ENCODE results near the gene KRT17.
"Not testable (repeated sequence)": the region's sequence is repeated elsewhere in the genome, so short reads cannot be mapped to it uniquely, and the experiment has no call there.

KRT17 gene

DNA sequence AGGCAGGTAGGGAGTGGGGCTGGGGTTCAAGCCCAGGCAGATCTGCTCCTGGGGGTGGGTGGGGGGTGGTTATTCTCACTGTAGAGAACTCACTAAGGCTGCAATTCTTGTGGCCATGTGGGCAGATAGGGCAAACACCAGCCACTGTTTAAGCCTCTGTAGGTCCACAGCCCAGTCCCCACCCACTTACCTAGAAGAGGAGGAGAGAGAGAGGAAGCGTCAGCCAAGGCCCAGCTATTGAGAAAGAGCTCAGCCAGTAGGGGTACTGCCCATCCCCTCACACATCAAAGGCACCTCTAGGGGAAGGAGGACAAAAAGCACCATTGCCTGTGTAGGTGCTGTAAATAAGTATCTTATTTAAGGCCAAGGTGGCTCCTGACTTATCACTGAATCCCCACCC lies 24.7 kb downstream of the KRT17 start:
- no peak for DNase-seq (ENCODE audit: low read depth in 2 of 3, low spot score in 1 of 3)

DNA sequence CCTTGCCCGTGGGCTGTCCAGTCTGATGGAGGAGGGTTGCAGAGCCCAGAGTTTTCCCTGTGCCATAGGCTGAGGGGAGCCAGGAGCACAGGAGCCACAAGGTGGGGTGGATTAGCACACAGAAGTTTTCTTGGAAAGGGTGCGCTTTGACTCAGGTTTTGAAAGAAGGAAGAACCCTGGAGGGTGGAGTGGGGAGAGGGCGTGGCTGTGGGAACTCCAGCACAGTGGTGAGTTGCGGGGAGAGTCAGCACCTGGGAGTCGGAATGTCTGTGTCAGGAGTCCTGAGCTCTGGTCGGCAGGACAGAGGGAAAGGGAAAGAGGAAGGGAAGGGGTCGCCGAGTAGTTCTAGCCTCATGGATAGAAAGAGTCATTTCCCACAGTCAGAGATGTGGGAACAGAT lies 28.8 kb downstream of the KRT17 start:
- no peak for DNase-seq (ENCODE audit: low read depth in 2 of 3, low spot score in 1 of 3)

DNA sequence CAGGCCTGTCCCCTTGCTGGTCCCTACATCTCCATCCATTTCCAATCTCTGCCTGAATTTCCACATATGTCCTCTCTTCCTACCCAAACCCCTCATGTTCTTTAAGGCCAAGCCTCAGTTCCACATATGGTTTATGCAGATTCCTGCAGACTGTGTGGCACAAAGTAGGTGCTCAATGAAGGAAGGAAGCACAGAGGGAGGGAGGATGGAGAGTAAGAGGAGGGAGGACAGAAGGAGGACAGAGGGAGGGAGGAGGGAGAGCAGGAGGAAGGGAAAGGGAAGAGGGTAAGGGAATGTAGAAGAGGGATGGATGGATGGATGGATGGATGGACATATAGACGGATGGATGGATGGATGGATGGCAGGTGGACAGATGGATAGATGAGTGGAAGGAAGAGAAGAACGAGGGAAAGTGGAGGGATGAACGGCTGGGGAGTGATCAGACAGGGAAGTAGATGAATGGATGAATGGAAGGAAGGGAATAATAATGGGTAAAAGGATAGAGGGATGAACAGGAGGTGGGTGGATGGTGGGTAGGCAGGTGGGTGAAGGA lies 29.9 kb downstream of the KRT17 start:
- no peak for DNase-seq (ENCODE audit: low read depth in 2 of 3, low spot score in 1 of 3)

DNA sequence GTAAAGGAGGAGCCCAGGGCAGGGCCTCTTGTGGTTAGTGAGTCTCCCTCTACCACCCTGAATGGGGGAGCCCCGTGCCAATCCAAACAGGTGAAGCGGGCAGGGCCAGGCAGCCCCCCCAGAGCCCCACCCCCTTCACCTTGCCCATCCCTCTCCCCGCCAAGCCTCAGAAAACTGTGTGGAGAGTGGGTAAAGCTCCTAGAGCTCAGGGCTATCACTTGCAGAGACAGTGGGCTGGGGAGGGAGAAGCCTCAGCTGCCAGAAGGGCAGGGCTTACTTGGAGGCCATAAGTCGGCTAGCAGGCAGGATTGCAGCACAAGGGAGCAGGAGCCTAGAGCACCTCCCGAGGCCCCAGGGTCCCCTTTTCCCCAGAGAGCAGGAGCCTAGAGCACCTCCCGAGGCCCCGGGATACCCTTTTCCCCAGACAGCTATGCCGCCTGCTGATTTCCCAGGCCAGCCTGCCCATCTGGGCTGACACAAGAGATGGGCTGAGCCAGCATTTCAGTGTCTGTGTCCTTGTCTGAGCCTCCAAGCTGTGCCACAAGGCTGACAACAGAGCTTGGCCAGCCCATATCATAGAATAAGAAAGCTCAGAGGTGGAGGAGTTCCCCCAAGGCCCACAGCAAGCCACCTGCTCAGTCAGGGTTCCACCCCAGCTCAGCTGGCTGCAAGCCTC lies 30.9 kb downstream of the KRT17 start:
- no peak for DNase-seq (ENCODE audit: low read depth in 2 of 3, low spot score in 1 of 3)

DNA sequence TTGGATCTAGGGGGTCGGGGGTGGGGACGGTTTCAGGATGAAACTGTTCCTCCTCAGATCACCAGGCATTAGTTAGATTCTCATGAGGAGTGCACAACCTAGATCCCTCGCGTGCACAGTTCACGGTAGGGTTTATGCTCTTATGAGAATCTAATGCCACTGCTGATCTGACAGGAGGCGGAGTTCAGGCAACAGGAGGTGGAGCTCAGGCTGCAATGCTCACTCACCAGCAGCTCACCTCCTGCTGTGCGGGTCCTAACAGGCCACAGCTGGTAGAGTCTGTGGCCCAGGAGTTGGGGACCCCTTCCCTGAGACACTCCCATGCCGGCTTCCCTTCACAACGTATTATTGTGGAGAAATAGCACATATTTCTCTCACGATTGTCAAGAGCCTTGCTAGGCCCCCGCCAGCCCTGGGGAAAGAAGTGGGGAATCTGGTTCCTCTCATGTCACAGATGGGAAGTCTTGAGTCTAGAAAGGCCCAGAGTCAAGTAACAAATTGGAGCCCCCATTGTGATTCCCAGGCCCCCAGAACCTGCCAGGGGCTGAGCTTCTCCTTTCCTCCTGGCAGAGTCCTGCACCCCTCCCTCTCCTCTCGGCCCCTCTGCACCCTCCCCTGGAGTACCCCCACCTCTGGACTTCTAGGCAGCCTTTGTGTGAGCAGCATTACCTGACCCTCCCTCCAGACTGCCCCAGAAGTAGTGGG lies 31.6 kb downstream of the KRT17 start:
- no peak for DNase-seq (ENCODE audit: low read depth in 2 of 3, low spot score in 1 of 3)

DNA sequence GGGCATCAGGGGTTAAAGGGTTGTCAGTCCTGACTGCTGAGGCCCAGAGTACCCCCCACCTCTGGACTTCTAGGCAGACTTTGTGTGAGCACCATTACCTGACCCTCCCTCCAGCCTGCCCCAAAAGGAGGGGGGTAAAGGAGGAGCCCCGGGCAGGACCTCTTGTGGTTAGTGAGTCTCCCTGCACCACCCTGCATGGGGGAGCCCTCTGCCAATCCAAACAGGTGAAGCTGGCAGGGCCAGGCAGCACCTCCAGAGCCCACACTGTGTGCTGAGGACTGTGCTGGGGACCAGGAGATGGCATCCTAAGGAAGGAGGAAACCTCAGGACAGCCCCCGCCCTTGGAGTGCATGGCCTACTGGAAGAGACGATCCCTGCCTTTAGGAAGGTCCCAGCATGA lies 35.1 kb downstream of the KRT17 start:
- DNase-seq (ENCODE audit: low read depth in 2 of 3, low spot score in 1 of 3), result no peak

DNA sequence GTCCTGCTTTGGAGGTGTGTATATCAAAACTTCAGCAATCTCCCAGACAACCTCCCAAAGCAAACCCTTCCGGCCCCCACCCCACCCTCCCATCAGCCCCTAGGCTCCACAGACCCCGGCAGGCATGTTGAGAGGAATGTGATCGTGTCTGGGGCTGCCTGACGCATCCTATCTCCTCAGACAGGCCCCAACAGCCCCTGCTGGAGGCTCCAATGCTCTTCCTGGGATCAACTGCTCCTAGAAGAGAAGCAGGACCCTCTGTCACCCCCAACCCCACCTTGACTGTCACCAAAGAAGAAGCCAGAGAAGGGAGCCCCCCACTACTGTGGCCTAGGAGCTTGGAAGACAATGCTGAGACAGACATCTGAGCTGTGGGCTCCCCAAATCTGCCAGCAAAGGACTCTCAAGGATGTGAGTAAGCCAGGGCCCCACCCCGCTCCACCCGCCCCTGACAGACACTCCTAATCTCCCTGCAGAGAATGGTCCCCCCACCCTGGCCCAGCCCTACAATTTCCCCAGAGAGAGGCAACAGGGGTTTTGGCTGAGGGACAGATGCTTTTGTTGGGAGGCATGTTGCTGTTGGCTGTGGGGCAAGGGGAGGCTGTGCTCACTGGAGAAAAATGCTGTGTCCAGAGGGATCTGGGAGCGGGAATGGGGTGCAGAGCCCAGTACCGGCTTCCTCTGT lies 36.1 kb downstream of the KRT17 start:
- DNase-seq (ENCODE audit: low read depth in 2 of 3, low spot score in 1 of 3), result no peak

DNA sequence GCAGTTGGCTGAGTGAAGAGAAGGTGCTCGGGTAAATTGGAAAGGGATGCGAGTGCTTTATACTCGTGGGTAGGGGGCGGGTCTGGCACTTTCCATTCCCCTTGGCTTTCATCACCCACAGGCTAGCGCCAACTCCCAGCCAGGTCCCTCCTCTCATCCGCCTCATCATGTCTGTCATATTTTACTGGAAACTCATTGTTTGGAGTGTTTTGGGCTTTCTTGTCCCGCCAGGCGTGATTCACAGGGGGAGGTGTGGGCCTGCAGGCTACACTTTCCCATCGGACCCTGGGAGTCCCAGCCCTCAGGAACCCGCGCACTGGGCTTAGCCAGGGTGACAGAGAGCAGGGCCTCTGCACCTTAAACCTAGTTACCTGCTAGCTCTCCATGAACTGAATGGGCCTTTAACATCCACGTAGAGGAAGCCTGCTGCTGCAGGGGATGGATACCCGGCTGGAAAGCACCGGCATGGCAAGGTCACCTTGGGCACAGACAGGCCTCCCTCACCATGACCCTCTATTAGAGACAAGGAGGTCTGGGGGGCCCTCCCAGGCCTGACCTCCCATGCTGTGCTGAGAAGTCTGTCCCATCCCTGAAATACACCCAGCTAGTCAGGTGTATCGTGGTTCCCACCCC lies 37.4 kb downstream of the KRT17 start, which contains the start of gene KRT14:
TSS of gene KRT14 (minus strand) at position 33 of the 633 bp plus-strand sequence. CDS start 61 bp downstream, outside the sequence.
- DNase-seq (ENCODE audit: low read depth in 2 of 3, low spot score in 1 of 3), result no peak

DNA sequence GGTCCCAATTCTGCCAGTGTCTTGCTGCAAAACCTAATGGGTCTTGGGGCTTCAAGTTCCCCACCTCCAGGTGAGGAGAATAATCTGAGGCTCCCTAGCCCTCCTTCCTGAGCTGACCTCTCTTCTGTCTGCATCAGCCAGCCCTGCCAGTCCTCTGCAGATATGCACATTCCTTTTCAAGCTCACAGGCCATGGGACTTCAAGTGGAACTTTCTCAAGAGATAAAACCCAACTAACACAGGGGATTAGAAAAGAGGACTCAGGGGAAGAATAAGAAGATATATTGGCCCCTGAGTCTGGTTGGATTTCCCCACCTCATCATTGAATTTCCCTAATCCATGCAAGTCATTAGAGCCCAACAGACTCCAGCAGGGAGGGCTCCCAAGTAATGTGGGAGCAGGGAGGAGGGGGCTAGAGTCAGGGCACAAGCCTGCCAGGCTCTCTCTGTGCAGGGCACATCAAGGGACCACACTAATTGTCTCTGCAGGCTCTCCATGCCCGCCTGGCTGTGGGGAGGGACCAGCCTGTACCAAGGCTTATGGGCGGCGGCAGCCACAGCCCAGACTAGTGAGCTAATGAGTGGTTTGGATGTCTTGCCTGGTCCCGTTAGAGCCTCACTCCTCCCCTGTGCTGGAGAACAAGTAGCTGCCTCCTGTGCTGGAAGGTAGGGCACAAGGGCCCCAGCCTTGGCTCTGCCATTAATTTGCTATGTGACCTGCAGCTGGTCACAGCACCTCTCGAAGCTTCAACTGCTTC lies 38.9 kb downstream of the KRT17 start:
- DNase-seq (ENCODE audit: low read depth in 2 of 3, low spot score in 1 of 3), result no peak

DNA sequence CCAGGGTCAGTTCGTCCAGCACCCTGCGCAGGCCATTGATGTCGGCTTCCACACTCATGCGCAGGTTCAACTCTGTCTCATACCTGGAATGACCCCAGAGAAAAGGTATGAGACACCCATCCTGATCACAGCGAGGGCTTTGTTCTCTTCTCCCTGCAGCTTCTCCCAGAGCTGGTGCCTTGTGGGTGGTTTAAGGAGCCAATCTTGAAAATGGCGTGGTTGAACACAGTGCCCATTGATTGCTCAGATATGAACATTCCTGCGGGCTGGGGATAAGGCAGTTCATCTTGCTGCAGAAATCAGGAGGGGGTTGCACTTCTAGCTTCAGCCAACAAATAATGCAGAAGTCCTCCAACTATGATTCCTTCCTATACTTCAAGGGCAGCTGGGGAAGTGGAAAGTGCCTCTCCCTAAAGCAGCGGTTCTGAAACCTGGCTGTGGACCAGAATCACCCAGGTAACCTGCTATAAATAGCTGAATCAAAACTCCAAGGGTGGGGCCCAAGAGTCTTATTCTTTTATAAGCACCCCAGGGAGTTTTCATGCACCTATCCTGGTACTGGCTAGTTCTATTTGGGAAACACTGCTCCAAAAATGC lies 39.9 kb downstream of the KRT17 start:
- DNase-seq (ENCODE audit: low read depth in 2 of 3, low spot score in 1 of 3), result not testable (repeated sequence)

DNA sequence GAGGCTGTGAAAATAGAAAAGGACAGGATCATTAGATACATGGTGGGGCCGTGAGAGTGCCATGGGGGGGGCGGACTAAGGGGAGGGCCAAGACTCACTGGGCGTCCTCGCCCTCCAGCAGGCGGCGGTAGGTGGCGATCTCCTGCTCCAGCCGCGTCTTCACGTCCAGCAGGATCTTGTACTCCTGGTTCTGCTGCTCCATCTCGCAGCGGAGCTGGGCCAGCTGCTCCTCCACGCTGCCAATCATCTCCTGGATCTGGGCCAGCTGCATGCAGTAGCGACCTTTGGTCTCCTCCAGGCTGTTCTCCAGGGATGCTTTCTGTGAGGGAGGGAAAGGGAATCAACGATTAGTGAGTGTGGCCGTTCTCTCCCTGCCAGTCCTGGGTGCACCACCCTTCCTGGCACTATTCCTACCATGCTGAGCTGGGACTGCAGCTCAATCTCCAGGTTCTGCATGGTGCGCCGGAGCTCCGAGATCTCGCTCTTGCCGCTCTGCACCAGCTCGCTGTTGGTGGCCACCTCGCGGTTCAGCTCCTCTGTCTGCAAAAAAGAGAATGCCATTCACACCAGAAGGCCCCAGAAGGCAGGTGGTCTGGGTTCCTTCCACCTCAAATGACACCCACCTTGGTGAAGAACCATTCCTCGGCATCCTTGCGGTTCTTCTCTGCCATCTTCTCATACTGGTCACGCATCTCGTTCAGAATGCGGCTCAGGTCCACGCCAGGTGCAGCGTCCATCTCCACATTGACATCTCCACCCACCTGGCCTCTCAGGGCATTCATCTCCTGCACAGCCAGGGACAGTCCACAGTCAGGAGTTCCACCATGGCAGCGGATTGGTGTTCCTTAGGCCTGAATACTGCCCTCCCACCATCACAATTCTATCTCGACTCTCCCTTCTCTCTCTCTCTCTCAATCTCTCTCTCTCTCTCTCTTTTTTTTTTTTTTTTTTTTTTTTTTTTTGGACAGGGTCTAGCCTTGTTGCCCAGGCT lies 40.9 kb downstream of the KRT17 start:
- DNase-seq (ENCODE audit: low read depth in 2 of 3, low spot score in 1 of 3), result no peak

DNA sequence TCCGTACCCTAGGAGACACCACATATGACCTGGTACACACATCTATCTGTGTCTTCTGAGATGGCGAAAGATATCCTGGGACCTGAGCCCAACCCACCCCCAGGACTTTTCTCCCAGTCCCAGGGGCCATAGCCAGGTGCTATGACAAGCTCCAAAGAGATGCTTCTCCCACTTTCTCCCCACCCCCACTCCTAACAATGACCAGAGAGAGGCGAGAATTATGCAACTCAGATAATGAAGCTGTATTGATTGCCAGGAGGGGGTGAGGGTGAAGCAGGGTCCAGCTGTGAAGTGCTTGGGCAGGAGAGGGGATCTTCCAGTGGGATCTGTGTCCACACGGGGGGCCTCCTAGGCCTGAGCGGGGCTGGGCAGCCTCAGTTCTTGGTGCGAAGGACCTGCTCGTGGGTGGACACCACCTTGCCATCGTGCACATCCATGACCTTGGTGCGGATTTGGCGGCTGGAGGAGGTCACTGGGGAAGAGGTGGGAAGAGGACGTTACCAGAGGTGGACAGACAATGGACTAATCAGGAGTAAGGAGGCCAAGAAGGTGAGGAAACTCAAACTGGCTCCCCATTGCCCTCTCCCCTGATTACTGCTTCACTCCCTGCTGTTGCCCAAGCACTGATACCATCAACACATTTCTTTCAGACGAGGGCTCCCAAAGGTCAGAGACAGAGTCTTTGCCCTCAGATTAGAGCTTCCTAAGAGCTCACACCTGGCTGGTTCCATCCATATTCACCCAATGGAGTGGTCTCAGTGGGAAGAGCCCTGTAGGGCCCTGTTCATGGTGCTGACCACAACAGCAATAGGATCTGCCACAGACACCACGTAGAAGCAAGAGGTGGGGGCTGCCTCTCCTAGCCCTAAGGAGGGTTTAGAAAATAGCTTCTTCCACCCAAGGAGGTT lies 42.1 kb downstream of the KRT17 start:
- not testable (repeated sequence) for DNase-seq (ENCODE audit: low read depth in 2 of 3, low spot score in 1 of 3)

DNA sequence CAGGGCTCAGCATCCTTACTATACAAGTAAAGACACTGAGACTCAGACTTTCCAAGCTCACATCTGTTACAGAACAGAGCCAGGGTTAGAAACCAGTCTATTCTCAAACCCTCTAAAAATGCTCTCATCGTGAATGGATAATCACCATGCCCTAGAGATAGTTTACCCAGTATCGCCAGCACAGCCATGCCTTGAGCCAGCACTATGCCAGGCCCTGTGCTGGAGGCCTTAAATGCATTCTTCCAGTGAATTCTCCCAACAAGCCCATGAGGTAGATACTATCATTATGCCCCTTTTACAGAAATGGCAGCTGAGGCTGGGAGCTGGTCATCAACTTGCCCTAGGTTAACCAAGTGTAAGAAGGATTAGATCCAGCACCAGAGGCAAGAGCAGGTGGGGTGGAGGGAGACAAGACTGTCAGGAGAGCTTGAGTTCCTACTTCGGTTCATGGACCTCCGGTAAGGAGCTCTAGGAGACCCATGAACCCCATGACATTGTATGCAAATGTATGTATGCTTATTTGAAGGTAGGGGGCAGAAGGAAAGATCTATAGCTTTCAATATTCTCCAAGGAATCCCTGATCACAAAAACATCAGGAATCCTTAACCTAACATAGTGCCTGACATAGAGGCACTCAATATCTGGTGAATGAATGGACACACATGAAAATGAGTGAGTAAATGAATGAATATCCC lies 42.9 kb downstream of the KRT17 start:
- no peak for DNase-seq (ENCODE audit: low read depth in 2 of 3, low spot score in 1 of 3)

DNA sequence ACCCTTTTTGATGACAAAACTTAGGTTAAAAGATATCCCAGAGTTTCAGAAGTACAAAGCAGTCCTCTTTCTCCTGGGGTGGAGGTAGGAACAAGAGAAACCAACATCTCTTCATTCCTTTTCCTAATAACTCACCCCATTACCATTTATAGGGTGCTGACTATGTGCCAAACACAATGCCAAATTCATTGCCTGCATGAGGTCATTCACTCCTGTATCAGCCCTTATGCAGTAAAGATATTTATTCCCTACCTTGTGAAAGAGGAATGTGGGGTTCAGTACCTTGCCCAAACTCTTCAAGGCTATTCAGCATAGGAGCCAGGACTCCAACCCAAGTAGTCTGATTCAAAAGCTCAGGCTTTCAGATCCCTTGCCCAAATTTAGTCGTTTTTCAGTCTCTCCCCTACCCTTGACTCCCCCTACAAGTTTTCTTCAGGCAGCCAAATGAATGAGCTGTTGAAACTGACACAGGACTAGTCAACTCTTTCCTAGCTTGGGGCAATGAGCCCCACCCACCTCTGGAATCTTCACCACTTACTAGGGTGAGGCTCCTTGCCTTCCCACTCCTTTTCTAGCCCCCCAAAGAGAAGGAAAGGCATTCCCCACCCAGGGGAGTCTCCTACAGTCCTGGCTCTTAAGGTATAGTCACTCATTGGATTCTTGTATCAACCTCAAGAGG lies 43.5 kb downstream of the KRT17 start:
- no peak for DNase-seq (ENCODE audit: low read depth in 2 of 3, low spot score in 1 of 3)

DNA sequence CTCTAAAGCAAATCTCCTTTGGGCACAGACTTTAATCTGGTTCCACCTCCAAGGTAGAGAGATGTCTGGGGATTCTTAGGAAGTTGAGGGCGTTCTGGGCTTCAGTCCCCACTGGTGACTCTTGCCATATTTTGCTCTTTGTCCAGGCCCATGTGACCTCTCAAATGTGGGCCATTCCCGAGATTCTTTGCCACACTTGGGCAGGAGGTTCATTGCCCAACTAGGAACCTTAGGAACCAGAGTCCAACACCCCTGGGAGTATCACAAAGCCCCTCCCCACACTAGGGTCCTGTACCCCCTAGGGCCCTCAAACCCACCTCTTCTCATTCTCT lies 44.2 kb downstream of the KRT17 start:
- no peak for DNase-seq (ENCODE audit: low read depth in 2 of 3, low spot score in 1 of 3)

DNA sequence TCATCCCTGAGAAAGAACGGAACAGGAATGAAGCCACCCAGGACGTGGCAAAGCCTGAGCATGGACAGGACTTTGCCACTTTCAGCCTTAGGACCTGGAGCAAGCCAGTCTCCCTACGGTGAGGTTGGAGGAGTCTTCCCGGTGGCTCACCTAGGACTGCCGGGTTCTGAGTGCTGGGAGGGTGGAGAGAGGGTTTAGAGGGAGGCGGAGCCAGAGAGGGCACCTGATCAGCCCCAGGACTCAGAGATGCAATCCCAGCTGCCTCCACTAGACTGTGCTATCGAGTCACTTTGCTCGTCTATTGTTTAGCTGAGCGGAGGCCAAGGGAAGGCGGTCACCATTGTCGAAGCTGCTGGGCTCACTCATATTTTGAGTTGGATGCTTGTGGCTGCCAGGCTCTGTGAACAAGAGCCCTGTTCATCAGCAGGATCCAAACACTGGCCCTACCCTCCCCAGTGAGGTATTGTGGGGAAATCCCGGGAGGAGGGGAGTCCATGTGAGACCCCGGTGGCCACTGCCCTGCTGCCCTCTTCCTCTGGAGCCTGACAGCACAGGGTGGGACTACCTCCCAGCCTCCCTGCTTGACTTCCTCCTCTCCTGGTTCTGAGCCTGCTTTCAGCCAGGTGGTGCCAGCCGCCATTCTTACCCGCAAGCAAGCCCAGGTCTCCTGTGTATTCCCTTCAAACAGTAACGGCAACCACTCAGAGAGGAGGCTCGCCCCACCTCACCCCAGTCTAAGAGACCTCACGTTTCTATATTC lies 44.7 kb downstream of the KRT17 start:
- peak; percentile 64 to 85 (median 69) for DNase-seq (ENCODE audit: low read depth in 2 of 3, low spot score in 1 of 3)

Measured in stimulated activated CD4-positive, alpha-beta T cell treated with anti-CD3 and anti-CD28 coated beads, Interleukin-12 subunit alpha, Interleukin-12 subunit beta, amount 100 ng/mL, for 48 hours (primary cell).